IPS-11a (cell line): ENCODE results near the gene PADI2.
A peak's percentile ranks its signal among the peaks of the same experiment; 100 is the strongest.

Experiments used
- H3K4me3 ChIP-seq: one replicate; pipeline ENCODE4 v1.5.1; 2013; ENCODE audit warnings: low read depth, low read length, control low read depth

PADI2 gene

DNA sequence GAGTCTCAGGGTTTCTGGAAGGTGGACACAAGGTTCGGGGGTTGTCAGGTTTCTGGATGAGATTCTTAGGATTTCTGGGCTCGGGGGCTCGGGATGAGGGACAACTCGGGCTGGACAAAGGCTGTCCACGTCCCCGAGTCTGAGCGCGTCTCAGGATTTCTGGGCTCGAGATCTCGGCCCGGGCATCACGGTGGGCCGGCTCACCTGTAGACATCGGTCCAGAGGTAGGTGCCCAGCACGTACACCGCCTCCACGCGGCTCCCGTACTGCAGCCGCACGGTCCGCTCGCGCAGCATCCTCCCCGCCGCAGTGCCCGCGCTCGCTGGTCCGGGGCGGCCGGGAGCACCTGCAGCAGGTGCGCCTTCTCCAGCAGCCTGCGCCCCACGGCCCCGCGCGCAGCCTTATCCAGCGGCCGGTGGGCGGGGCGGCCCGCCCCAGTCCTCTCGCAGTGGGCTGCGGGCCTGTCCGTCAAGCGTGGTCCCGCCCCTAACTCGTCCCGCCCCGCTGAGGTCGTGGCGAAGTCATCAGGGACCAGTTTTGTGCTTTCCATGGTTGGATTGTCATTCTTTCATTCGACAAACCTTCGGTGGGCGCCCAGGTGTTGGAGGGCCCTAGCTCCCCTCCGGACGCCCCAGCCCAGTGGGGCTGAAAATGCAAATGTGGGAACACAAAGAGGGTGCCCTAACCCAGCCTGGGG is at the start of gene PADI2:
Gene PADI2 (minus strand): TSS at position 376 of the 697 bp plus-strand sequence. CDS start 80 bp downstream, at position 296.
- H3K4me3 ChIP-seq = peak within 1 kb of the TSS; percentile 69

DNA sequence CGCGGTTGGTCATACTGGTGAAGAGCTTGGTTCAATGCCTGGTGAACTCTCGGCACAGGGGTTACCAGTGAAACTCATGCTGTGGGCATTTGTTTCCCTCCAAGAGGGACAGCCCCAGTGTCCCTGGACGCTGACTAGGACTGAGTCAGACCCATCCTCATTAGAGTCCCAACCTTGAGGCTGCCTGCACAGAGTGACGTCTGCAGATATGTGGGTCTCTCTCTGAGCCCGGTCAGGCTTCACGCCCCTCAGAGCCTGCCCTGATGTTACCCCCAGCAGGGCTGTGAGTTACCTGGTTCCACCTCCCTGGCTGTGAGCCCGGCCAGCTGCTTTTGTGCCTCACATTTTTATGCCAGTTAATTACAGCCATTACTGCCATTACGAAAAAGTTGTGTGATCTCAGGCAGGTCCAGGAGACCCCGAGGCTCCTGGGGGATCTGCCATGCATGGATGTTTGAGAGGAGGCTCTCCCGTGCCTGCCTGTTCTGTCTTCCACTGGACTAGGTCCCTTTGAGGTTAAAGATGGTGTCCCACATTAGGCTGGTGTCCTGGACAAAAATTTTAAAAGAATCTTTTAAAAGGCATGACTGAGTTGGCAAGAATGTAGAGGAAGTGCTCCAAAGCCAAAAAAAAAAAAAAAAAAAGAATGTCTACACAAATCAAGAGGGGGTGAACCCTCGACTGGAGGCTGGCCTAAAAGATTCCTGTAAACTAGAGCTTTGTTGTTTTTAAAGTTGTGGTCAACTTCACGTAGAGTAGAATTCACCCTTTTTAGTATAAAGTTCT is 49.0 kb upstream of the PADI2 start:
- no peak overlapping the region for H3K4me3 ChIP-seq

DNA sequence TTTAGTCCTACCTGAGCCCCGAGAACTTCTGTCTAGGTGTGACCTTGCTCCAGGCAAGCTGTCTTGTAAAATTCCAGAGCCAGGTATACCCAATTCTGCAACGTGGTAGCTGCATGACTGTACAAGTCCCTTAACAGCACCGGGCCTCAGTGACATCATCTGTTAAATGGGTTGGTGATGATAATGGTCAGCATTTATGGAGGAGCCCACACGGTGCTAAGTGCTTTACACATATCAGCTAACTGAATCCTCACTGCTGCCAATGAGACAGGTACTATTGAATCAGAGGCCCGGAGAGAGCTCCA is 48.5 kb upstream of the PADI2 start:
- H3K4me3 ChIP-seq = no peak overlapping the region

DNA sequence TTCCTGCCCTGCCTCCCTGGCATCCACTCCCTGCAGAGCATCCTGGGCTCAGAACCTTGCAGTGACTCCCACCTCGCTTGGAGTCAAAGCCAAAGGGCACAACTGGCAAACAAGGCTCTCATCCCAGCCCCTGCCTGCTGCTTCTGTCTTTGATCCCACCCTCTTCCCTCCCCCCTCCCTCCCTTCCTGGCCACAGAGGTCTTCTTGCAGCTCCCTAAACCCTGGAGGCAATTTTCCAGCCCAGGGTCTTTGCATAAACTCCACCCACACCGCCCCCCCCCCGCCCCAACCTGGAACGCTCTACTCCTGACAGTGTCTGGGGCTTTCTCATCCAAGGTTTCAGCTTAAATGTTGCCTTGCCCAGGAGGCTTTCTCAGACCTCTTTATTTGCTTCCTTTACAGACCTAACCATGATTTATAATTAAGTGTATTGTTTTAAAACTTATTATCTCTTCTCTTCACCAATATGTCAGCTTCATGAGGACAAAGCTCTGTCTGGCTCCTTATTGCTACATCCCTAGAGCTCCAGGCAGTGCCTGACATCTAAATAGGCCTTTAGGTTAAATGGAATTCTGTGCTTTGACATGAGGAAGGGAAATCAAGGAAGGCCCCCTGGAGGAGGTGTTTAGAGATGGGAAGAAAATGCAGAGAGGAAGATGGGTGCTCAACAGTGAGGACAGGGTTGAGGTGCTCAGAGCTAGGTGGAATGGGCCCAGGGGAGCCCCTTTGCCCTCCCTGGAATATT is 48.0 kb upstream of the PADI2 start:
- no peak overlapping the region for H3K4me3 ChIP-seq

DNA sequence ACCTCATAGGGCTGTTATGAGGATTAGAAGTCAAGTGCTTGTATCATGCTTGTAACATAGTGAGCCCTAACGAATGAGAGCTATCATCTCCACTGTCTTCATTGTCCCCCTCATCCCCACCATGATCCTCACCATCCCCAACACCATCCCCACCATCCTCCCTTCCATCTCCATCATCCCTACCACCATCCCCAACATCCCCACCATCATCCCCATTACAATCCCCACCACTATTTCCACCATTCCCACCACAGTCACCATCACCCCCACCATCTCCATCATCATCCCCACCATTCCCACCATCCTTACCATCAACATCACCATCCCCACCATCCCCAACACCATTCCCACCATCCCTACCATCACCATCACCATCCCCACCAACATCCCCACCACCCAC is 46.6 kb upstream of the PADI2 start:
- no peak overlapping the region for H3K4me3 ChIP-seq

DNA sequence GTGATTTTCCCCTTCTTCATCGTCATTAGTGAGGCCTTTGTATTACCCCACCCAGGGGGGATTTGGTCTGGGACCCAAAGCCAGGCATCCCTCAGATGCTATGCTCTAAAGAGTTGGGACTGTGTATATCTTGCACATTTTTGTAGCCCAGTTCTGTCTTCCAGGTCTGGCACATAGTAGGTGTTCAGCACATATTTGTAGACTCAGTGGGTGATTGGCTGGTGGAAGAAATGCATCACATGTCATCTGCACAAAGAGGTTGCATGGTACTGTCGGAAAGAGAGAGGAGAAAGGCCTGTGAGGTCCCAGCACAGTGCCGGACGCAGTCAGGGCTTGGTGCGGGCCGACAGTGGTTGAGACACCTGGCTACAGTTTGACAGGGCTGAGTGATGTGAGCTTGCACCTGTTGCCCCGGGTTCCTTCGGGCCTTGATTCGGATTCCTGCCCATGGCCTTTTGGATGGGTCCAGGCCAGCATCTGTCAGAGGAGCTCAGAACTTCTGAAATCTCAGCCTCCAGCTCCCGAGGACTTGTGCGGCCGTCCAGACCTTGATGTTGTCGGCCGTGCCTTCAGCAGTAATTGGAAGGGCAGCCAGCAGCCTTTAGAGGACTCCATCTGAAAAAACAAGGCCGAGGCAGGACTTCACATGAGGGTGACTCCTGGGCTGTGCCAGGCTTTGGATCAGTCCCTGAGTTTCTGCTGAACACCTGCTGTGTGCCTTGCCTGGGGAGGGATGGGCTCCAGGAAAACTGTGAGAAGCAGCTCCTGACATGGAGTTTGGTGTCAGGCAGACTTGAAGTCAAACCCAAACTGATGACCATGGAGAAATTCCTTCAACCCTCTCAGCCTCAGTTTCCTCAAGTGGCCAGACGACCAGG is 44.8 kb upstream of the PADI2 start:
- no peak overlapping the region for H3K4me3 ChIP-seq

DNA sequence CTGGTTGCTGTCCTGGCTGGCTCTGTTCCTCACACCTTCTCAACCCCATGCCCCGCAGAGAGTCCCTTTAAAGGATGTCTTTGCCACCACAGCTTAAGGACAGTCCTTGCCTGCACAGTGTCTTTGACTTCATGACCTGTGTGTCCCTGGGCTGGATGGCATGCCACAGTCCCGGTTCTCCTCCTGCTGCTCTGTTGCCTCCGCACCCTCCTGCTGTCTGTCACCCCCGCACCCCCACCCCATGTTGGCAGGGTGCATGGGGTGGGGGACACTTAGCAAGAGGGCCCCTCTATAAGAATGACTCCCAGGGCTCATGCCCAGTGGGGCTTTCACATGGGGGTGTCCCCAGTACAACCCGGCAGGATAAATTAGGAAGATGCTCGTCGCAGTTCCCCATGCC is 44.1 kb upstream of the PADI2 start:
- no peak overlapping the region for H3K4me3 ChIP-seq

DNA sequence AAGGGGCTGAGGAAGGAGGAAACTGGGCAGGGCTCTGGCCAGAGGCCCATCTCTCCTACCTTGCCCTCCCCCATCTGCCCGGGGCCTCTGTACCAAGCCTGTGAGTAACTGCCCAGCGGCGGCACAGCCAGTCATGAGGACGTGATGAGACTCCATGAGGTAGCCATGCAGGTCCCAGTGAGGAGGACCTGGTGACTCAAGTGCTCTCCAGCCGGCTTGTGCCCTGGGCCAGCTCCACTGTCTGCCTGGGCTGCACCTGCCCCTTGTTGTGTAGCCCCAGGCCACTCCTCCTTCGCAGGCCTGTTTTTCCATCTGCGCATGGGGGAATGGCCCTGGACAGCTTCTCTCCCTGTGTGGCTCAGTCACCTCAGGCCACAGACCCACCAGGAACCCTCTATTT is 43.7 kb upstream of the PADI2 start:
- no peak overlapping the region for H3K4me3 ChIP-seq

DNA sequence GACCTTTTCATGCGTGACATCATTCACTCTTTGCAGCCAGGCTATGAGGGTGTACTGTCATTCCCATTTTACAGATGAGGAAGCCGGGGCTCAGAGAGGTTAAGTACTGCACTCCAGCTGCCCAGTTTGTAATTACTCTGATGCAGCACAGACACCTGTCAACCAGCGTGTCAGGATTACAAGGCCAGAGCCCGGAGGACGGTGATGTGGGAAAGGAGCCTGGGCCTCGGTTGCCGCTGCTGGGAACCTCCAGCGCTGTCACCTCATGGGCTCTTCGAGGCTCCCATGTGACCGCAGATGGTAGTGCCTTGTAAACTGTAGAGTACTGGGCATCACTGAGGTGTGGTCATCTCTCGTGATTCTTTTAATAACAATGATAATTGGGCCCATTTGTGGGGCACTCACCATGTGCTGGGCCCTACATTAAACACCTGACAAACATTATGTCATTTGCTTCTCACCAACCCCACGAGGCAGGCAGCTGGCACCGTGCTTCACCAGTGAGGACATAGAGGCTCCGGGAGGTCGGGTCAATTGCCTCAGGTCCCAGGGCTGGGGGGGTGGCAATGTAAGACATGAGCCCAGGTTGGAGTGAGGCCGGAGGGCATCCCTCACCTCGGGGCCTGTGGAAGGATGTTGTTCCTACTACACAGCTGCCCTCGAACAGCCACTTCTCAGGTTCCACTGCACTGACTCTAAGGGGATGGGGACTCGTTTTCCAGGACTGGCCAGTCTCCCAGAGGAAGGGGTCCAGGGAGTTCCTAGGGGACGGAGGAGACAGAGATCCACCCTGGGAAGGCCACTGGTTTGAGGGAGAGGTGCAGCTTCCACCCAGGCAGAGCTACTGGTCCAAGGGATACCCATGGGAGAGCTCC is 42.9 kb upstream of the PADI2 start:
- H3K4me3 ChIP-seq = no peak overlapping the region

DNA sequence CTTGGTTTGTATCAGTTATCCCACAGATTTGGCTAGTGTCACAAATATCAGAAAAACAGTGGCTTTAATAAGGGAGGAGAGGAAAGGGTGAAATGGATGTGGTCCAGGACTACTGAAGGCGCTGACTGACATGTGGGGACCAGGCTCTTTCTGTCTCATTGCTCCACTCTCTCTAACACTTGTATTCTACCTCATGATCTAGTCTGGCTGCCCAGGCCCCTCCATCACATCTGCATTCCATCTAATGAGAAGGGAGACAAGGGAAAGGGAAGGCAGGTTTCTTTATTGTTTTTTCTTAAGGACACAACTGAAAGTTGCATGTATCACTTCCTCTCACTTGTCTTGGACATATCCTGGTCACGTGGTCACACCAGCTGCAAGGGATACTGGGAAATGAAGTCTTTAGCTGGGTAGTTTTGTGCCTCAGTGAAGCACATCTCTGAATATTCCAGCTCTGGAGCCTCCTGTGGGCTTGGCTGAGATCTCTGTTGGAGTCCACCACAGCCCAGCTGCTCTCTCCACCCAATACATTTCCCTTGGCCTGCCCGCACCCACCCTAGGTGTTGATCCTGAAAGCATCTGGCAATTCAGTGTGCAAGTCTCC is 42.0 kb upstream of the PADI2 start:
- H3K4me3 ChIP-seq = no peak overlapping the region

DNA sequence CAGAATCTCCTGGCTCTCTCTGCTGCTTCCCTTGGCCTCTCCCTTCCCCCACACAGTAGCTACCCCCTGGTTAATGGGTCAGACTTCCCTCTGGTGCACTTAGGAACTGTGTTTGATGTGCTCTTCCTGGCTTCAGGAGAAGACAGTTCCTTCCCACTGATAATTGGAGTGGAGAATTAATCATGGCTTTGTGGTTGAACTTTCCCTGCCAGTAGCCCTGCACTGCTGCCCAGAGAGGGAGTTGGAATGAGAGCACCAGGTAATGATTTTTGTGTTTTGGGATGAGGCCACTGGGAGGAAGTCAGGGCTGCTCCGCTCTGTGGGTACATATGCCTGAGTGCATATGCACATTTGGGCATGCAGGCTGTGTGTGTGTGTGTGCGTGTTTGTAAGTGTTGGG is 39.7 kb upstream of the PADI2 start:
- no peak overlapping the region for H3K4me3 ChIP-seq

DNA sequence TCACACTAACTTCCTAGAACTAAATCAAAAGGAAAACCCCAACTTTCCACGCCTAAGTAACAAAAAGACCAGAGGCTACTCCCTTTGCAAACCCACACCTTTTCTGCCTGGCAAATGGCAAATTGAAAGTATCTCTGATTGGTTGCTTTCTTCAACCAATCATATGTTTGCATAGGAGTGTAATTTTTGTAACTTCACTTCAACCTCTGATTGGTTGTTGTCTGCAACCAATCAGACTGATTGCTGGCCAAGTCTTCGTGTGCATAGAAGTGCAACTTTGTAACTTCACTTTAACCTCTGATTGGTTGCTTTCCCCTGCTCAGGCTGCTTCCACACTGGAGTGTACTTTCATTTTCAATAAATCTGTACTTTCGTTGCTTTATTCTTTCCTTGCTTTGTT is 36.9 kb upstream of the PADI2 start:
- no peak overlapping the region for H3K4me3 ChIP-seq

DNA sequence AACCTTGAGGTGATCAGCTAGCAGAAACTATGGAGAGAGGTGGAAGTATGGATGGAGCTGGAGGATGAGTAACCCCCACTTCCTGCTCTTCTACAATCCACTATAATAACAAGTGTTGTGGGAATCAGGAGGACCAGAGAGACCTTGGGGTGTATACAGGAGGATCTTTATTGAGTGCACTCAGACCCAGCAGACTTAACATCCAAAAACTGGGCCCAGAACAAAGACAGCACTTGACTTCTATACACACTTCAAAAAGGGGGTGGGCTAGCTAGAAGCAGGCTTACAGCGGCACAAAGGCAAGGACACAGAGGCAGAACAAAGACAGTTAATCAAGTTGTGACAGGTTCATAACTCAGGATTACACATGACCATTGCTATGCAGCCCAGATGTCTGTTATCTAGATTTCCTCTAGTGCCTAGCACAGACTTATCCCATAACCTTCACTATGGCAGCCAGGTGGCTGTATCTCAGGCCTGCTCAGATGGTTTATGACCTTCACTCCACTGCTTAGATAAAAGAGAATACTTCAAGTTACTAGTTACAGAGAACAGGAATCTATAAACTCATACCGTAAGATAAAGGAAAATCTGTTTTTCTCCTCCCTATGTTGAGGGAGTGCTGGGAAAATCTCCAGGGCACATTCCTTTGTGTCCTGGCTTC is 36.1 kb upstream of the PADI2 start:
- H3K4me3 ChIP-seq = no peak overlapping the region

DNA sequence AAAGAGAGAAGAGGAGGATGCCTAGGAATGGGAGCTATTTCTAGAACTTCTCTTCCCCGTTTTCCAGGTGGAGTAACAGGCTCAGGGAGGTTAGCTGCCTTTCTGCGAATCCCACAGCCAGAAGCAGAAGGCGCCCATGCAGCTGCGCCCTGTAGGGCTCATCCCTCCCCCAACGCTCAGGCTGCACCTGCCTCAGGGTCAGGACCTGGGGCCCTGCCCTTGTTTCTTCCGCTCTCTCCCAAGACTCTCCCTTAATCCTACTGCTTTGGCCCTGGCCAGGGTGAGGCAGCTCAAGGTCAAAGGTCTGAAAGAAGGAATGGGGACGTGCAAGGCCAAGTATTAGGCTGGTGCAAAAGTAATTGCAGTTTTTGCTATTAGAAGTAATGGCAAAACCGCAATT is 30.5 kb upstream of the PADI2 start:
- no peak overlapping the region for H3K4me3 ChIP-seq

DNA sequence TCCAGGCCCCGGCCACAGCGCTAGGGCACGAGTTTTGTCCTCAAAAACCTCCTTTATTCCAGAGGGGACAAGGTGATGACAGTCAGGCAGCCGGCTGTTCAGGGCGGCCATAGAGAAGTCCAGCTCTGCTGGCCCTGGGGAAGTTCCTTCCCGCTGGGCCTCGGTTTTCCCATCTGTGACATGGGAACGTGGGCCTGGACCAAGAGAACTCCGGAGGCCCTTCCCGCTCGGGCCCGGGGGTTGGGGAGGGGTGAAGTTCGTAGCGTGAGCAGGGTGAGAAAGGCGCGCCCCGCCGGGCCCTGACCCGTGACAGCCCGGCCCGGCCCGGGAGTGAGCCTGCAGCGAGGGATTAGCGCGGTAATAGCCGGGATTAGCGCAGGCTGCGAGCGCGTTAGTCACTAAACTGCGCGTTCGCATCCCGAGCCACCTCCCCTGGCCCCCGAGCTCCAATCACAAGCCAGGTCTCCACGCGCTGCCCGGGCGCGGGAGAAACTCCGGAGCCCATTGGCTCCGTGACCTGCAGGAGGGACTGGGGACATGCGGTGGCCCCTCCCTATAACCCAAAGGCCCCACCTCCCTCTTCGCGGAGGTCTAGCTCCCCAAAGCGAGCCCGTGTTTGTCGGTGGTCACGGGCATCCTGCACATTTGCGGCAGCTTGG is 29.8 kb upstream of the PADI2 start:
- H3K4me3 ChIP-seq = no peak overlapping the region

DNA sequence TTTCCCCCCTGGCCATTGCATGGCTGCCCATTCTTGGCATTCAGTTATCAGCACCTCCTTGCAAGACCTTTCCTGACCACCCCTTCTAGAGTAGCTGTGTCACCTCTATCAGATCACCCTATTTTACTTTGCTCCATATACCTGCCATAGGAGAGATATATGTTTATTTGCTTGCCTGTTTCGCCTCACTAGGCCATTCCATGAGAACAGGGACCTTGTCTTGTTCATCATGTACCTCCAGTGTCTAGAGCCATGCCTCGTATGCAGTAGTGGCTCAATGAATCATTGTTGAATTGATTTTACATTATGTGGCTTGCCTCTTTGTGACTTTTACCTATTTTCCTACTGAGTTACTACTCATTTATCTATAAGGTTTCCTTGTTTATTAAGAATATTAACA is 26.4 kb upstream of the PADI2 start:
- no peak overlapping the region for H3K4me3 ChIP-seq

DNA sequence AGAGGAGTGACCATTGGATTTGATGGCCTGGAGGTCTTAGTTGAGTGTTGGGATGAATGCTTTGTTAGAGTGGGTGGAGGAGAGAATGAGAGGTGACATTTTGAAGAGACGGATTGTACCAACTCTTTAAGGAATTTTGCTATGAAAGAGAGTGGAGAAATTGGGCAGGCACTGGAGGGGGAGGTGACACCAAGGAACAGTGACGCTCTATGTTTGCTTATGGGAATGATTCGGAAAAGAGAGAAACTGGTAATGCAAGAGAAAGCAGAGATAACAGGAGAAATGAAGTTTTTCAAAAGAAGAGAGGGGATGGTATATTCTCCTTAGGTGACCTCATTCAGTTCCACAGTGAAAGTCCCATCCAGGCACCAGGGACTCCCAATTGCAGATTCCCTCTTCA is 24.5 kb upstream of the PADI2 start:
- H3K4me3 ChIP-seq = no peak overlapping the region

DNA sequence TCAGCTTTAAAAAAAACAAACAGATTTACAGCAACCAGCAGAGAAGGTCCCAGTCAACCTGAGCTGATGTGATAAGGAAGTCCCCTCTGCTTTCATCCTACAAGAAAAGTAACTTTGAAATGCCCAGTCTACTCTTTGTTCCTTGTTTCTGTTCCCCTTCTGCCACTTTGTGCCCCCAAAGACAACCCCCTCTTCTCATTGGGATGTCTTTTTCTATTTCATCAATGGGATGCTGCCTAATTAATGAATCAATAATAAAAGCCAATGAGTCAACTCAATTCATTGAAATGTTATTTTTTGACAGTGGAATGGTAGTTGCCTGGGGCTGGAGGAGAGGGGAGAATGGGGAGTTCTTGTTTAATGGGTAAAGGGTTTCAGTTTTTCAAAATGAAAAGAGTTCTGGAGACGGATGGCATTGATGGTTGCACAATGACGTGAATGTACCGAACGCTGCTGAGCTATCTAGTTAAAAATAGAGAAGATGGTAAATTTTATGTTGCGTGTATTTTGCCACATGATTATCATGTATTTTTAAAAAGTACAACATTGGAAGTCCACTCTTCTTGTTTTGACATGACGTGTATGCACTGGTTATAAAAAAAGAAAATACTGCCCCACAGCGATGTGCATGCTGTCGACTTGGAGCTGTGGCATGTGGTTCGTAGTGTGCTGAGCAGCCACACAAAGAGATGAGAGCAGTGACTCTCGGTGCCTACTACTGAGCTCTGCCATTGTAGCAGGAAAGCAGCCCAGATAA is 22.4 kb upstream of the PADI2 start:
- no peak overlapping the region for H3K4me3 ChIP-seq
